ENCODE measurements around the gene MDH1B. TPM values are rescaled to one million over a fixed set of nuclear protein-coding genes. Genes with fewer than 3 reads are reported as not detected.

Gene MDH1B
- total and polyA plus RNA-seq, 11 donors: 0.30 to 2.0 (median 1.00) TPM

GRCh38 chr2:206728277-206729199, 36.6 kb downstream of the MDH1B start:
- Histone ChIP-seq H3K36me3 (no peaks in the 10 kb centered on the region), H3K4me3 (no peak overlapping the region), H3K4me1 (peaks cover 0 to 11% (median 1%) of the 10 kb centered on the region in 12 donors), H3K27me3 (no peaks in the 10 kb centered on the region), H3K9me3 (peaks cover 0 to 3% (median 0%) of the 10 kb centered on the region in 12 donors), H3K27ac (peak overlapping the region in 2 of 12 donors; percentile 9 to 41)
- TF ChIP-seq POLR2A (IDR thresholded peaks at IDR 0.05) (no peak), CTCF (IDR thresholded peaks at IDR 0.05) (no peak)
- intact Hi-C loops (cut with DNase I): no loop called here
- peak; percentile 45 to 63 (median 52) for ATAC-seq
- WGBS, 4 donors: 53 to 69% (median 61%) methylated on average over 7 of the region's 7 CpGs
- no peak for DNase-seq

GRCh38 chr2:206727287-206727686, 37.8 kb downstream of the MDH1B start:
- Histone ChIP-seq H3K4me1 (peaks cover 0 to 11% (median 1%) of the 10 kb centered on the region in 12 donors), H3K27me3 (no peaks in the 10 kb centered on the region), H3K9me3 (peaks cover 0 to 3% (median 0%) of the 10 kb centered on the region in 12 donors), H3K4me3 (no peak overlapping the region), H3K36me3 (no peaks in the 10 kb centered on the region), H3K27ac (no peak overlapping the region)
- no peak for DNase-seq
- 91 to 96% (median 93%) methylated on average over 2 of the region's 2 CpGs for WGBS, 4 donors
- intact Hi-C loops (cut with DNase I): no loop called here
- TF ChIP-seq CTCF (IDR thresholded peaks at IDR 0.05) (no peak), POLR2A (IDR thresholded peaks at IDR 0.05) (no peak)
- ATAC-seq: no peak

- Histone ChIP-seq H3K36me3 (no peaks in the 10 kb centered on the region), H3K27ac (no peak overlapping the region), H3K4me3 (no peak overlapping the region), H3K9me3 (peaks cover 0 to 8% (median 0%) of the 10 kb centered on the region in 12 donors), H3K4me1 (peaks cover 0 to 2% (median 0%) of the 10 kb centered on the region in 12 donors), H3K27me3 (no peaks in the 10 kb centered on the region)
- ATAC-seq: no peak
- WGBS, 4 donors: 92 to 97% (median 92%) methylated on average over 1 of the region's 1 CpG
- TF ChIP-seq CTCF (IDR thresholded peaks at IDR 0.05) (no peak), POLR2A (IDR thresholded peaks at IDR 0.05) (no peak)
- DNase-seq: no peak
- intact Hi-C loops (cut with DNase I): no loop called here
Measured at GRCh38 chr2:206723288-206723687, 41.8 kb downstream of the MDH1B start.

GRCh38 chr2:206721256-206721920, 43.7 kb downstream of the MDH1B start:
- ATAC-seq: no peak
- no peak for TF ChIP-seq CTCF (IDR thresholded peaks at IDR 0.05)
- no peak for DNase-seq
- intact Hi-C loops (cut with DNase I): no loop called here
- Histone ChIP-seq H3K27ac (no peak overlapping the region), H3K4me1 (no peaks in the 10 kb centered on the region), H3K27me3 (no peaks in the 10 kb centered on the region), H3K36me3 (no peaks in the 10 kb centered on the region), H3K9me3 (peaks cover 0 to 8% (median 0%) of the 10 kb centered on the region in 12 donors), H3K4me3 (no peak overlapping the region)
- 81 to 89% (median 86%) methylated on average over 4 of the region's 4 CpGs for WGBS, 4 donors

All from heart left ventricle (tissue), 16 donors.